ENCODE data around the gene POLA1.
"Not testable (repeated sequence)": the region's sequence is repeated elsewhere in the genome, so short reads cannot be mapped to it uniquely, and the experiment has no call there.

POLA1 gene

GRCh38 chrX:24799078-24799477, 105.4 kb downstream of the POLA1 start:
- no peak for DNase-seq (ENCODE audit: low spot score)

GRCh38 chrX:24799565-24799964, 105.8 kb downstream of the POLA1 start:
- DNase-seq (ENCODE audit: low spot score) = no peak

- no peak for DNase-seq (ENCODE audit: low spot score)
Observed at GRCh38 chrX:24805201-24805600, 111.5 kb downstream of the POLA1 start.

GRCh38 chrX:24819807-24820206, 126.1 kb downstream of the POLA1 start:
- DNase-seq (ENCODE audit: low spot score) = not testable (repeated sequence)

GRCh38 chrX:24828147-24828546, 134.4 kb downstream of the POLA1 start:
- DNase-seq (ENCODE audit: low spot score) = no peak

- no peak for DNase-seq (ENCODE audit: low spot score)
Observed at GRCh38 chrX:24828600-24828999, 134.9 kb downstream of the POLA1 start.

- DNase-seq (ENCODE audit: low spot score) = no peak
Observed at GRCh38 chrX:24833695-24834094, 140.0 kb downstream of the POLA1 start.

GRCh38 chrX:24837966-24838365, 144.2 kb downstream of the POLA1 start:
- no peak for DNase-seq (ENCODE audit: low spot score)

GRCh38 chrX:24838629-24839028, 144.9 kb downstream of the POLA1 start:
- DNase-seq (ENCODE audit: low spot score) = no peak

GRCh38 chrX:24839331-24839730, 145.6 kb downstream of the POLA1 start:
- no peak for DNase-seq (ENCODE audit: low spot score)

- DNase-seq (ENCODE audit: low spot score) = no peak
Observed at GRCh38 chrX:24842486-24842885, 148.8 kb downstream of the POLA1 start.

GRCh38 chrX:24846550-24847150, 152.9 kb downstream of the POLA1 start:
- DNase-seq (ENCODE audit: low spot score) = no peak

GRCh38 chrX:24851289-24851688, 157.6 kb downstream of the POLA1 start:
- DNase-seq (ENCODE audit: low spot score) = no peak

- no peak for DNase-seq (ENCODE audit: low spot score)
Observed at GRCh38 chrX:24851780-24852179, 158.1 kb downstream of the POLA1 start.

- DNase-seq (ENCODE audit: low spot score) = no peak
Observed at GRCh38 chrX:24858004-24858746, 164.5 kb downstream of the POLA1 start.

GRCh38 chrX:24859211-24859841, 165.6 kb downstream of the POLA1 start:
- DNase-seq (ENCODE audit: low spot score) = no peak

GRCh38 chrX:24860140-24860539, 166.4 kb downstream of the POLA1 start:
- DNase-seq (ENCODE audit: low spot score) = no peak

GRCh38 chrX:24862343-24862742, 168.6 kb downstream of the POLA1 start:
- DNase-seq (ENCODE audit: low spot score) = no peak

- DNase-seq (ENCODE audit: low spot score) = not testable (repeated sequence)
Observed at GRCh38 chrX:24863779-24864178, 170.1 kb downstream of the POLA1 start.

- DNase-seq (ENCODE audit: low spot score) = no peak
Observed at GRCh38 chrX:24870143-24870542, 176.4 kb downstream of the POLA1 start.

- no peak for DNase-seq (ENCODE audit: low spot score)
Observed at GRCh38 chrX:24874604-24875247, 181.0 kb downstream of the POLA1 start.

- no peak for DNase-seq (ENCODE audit: low spot score)
Observed at GRCh38 chrX:24876530-24877287, 183.0 kb downstream of the POLA1 start.
